ENCODE measurements around the gene EMCN. TPM values are rescaled to one million over a fixed set of nuclear protein-coding genes. Genes with fewer than 3 reads are reported as not detected.

EMCN gene
- total RNA-seq, 1 donor from 2014 or later = 39.6 TPM

DNA sequence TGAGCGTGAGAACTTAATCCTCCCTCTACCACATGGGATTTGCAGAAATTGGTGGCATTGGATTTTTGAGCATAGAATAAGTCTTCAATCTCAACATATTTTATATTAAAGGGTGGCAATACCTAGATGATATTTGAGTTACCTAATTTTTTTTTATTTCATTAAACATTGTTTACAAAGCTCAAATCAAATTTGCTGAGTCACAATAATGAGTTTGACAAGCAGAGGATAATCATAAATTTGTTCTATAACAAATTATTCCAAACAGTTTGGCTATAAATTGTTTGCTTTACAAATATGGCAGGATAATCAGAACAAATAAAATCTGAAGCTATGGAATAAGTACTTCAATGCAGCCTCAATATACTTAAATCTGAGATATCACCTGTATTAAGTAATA lies 22.7 kb downstream of the EMCN start:
- DNase-seq (no peak), ATAC-seq (no peak)
- intact Hi-C loops (cut with micrococcal nuclease) = no loop called here

- DNase-seq (no peak), ATAC-seq (no peak)
- intact Hi-C loops (cut with micrococcal nuclease) = no loop called here
Observed at GRCh38 chr4:100494166-100494565, 23.7 kb downstream of the EMCN start.

- intact Hi-C loops (cut with micrococcal nuclease) = no loop called here
- ATAC-seq (no peak), DNase-seq (no peak)
Observed at GRCh38 chr4:100493756-100494155, 24.1 kb downstream of the EMCN start.

DNA sequence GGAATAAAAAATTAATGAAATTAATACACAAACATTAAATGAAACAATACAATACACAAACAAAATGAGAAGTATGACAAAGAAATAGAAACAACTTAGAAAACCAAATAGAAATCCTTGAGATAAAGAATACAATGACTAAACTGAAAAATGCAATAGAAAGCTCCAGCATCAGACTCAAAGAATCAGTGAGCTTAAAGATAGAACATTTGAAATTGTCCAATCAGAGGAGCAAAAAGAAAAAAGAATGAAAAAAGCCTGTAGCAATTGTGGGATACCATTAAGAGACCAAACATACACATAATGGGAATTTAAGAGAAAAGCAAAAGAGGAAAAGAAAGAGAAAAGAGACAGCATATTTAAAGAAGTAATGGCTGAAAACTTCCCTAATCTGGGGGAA lies 25.7 kb downstream of the EMCN start:
- DNase-seq = no peak
- ATAC-seq = no peak
- intact Hi-C loops (cut with micrococcal nuclease) = no loop called here

- intact Hi-C loops (cut with micrococcal nuclease) = no loop called here
- no peak for DNase-seq
- ATAC-seq = no peak
Observed at GRCh38 chr4:100489305-100489704, 28.5 kb downstream of the EMCN start.

- ATAC-seq = no peak
- no peak for DNase-seq
- intact Hi-C loops (cut with micrococcal nuclease) = no loop called here
Observed at GRCh38 chr4:100486496-100486895, 31.3 kb downstream of the EMCN start.

GRCh38 chr4:100483796-100484195 lies 34.0 kb downstream of the EMCN start:
- DNase-seq (no peak), ATAC-seq (no peak)
- intact Hi-C loops (cut with micrococcal nuclease) = no loop called here

GRCh38 chr4:100479971-100480370 lies 37.9 kb downstream of the EMCN start:
- DNase-seq = no peak
- ATAC-seq = no peak
- intact Hi-C loops (cut with micrococcal nuclease) = no loop called here

GRCh38 chr4:100469555-100469954 lies 48.3 kb downstream of the EMCN start:
- ATAC-seq = no peak
- intact Hi-C loops (cut with micrococcal nuclease) = no loop called here
- DNase-seq = no peak

DNA sequence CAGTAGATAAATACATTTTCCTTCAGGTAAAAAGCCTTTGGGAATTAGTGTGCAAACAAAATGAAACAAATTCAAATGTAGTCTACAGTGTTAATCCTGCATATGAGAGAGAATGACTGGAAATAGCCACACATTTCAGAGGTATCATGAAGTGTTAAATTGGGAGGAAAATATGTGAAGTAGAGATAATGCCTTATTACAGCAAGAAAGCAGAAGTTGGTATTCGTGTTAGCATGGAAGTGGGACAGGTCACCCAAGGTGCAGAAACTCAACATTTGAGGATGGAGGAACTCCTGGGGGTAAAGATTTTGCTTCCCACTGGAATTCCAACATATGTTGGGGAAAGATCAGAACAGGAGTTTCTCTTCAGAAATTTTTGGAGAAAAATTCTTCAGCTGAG lies 51.3 kb downstream of the EMCN start:
- intact Hi-C loops (cut with micrococcal nuclease) = no loop called here
- DNase-seq (no peak), ATAC-seq (no peak)

GRCh38 chr4:100461807-100462605 lies 55.8 kb downstream of the EMCN start:
- intact Hi-C loops (cut with micrococcal nuclease) = no loop called here
- DNase-seq (no peak), ATAC-seq (no peak)

GRCh38 chr4:100450449-100450848 lies 67.4 kb downstream of the EMCN start:
- intact Hi-C loops (cut with micrococcal nuclease) = no loop called here
- ATAC-seq = no peak
- DNase-seq = no peak

- intact Hi-C loops (cut with micrococcal nuclease) = no loop called here
- ATAC-seq = no peak
- no peak for DNase-seq
Observed at GRCh38 chr4:100431416-100431815, 86.4 kb downstream of the EMCN start.

DNA sequence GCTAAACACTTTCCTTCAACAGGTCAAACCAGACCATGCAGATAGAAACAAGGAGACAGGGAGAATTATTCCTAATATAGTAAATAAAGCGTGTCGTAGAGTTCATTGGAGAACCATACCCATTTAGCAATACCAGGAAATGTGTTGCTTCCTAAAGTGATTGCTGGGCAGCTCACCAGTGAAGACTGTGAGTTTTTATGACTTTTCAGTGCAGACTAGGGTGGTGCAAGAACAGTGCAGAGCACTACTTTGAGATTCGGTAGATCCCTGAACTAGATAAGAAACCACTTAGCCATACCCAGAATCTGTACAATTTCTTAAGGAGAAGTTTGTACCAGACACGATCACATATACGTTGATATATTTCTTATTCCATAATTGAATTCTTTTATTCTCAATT lies 87.4 kb downstream of the EMCN start:
- DNase-seq (no peak), ATAC-seq (no peak)
- intact Hi-C loops (cut with micrococcal nuclease) = no loop called here

DNA sequence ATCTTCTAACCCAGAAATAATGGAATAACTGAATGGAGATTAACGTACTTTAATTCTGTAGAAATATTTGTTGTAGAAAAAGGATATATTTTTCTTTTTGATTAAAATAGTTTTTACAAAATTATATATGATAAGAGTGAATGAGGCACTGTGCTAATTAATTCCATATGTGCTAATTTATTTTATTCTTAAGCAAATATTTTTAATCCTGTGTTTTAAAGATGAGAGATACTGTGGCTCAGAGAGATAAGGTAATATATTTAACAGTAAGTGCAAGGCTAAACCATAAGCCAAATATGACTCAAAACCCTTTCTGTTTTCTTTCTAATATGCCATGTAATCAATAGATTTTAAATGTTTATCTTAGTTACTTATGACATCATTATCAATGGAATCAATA lies 88.2 kb downstream of the EMCN start:
- ATAC-seq (no peak), DNase-seq (no peak)
- intact Hi-C loops (cut with micrococcal nuclease) = loop anchor here (10.0 kb wide), 1 partner anchor 315 kb away; no protein-coding TSS in a partner anchor

DNA sequence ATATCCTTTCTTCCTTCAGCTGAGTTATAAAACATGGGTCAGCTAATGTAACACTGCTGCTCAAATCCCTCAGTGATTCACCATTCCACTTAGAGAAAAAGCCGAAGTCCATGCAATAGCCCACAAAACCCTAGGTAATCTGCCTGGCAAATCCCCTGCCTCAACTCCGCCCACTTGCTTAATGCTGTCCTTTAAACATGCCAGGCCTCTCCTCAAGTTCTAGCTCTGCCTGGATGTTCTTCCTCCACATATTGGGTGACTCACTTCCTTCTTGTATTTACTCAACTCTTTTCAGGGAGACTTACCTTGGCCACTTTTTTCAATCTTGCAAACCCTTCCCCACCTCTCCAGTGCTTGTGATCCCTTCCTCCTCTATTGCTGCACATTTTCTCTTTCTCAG lies 89.8 kb downstream of the EMCN start:
- intact Hi-C loops (cut with micrococcal nuclease) = loop anchor here (10.0 kb wide), 1 partner anchor 317 kb away; no protein-coding TSS in a partner anchor
- ATAC-seq = no peak
- DNase-seq = no peak

DNA sequence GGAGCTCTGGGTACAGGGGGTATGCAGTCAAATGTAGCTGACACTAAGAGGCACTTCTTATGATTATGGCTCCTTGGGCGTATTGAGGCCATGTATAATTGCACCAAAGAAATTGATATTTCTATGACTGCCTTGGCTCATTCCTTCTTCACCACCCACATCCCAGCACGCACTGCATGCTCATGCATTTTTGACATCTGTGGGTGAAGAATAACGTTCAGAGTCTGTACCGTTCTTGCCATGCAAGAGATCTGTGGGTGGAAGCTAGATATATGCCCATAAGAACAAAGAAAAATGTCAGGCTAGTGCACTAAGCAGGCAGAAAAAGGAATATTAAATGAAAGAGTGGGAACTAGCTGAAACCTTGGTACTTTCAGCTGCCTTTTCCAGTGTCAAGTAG lies 93.4 kb downstream of the EMCN start:
- ATAC-seq = no peak
- no peak for DNase-seq
- intact Hi-C loops (cut with micrococcal nuclease) = loop anchor here (10.0 kb wide), 1 partner anchor 320 kb away; no protein-coding TSS in a partner anchor

DNA sequence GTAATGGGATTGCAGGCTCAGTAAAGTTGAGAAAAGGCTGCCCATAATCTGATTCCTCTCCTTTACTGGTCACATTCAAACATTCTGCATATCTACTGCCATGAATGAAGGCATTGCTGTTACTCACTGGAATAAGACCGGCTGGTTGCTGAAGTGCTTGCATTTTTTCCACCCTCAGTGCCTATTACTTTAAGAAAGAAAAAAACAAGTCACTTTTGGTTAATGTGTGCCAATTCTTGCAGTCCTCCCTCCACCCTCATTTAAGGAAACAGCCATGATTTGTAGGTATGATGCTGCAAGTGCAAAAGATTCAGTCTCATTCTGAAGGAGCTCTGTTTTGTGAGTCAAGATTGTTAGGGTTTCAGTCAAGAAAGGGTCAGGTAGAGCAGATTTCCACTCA lies 94.9 kb downstream of the EMCN start:
- ATAC-seq (no peak), DNase-seq (no peak)
- intact Hi-C loops (cut with micrococcal nuclease) = loop anchor here (10.0 kb wide), 1 partner anchor 322 kb away; no protein-coding TSS in a partner anchor

DNA sequence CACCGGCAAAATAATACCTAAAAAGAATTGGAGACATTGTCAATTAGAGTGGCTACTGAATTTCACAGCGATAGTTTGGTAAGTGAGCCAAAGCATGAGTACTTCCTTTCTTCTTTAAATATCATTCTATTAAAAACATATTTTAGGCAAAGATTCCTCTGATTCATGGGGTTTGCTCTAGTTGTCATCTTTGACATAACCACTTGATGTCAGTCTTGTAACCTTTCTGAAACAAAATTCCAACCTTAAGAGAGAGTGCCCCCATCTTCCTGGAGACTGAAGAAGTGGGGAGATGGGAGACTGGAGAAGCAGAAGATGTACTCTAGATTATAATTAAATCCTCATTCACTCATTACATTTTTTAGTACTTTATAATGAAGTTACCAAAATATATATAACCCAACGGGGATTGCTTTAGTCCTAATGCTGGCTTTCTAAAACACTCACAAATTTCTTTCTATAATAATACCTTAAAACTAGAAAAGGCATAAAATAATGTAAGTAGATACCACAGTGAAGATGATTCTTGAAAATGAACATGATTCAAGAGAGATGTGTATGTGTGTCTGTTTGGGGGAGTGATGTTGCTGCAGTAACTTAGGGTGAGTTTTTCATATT lies 96.4 kb downstream of the EMCN start:
- DNase-seq = no peak
- intact Hi-C loops (cut with micrococcal nuclease) = loop anchor here (10.0 kb wide), 1 partner anchor 323 kb away; no protein-coding TSS in a partner anchor
- no peak for ATAC-seq

DNA sequence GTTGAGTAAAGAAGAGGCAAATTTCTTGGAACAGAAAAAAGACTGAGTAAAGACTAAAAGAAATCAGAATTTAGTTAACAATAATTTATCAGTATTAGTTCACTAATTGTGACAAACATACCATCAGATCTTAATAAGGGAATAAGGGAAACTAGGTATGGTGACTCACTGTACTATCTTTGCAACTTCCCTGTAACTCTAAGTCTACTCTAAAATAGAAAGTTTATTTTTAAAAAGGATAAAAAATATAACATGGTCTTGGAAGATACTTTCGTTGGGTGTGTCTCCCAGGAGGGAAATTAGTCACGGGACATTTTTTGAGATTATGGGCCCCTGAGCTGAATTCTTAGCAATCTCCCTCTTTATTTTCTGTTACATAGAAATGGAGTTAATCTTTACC lies 97.3 kb downstream of the EMCN start:
- no peak for ATAC-seq
- intact Hi-C loops (cut with micrococcal nuclease) = loop anchor here (10.0 kb wide), 1 partner anchor 324 kb away; no protein-coding TSS in a partner anchor
- no peak for DNase-seq

- intact Hi-C loops (cut with micrococcal nuclease) = no loop called here
- no peak for ATAC-seq
- no peak for DNase-seq
Observed at GRCh38 chr4:100417565-100417964, 100.3 kb downstream of the EMCN start.
